ENCODE data around the gene CGB1.

The CGB1 gene

DNA sequence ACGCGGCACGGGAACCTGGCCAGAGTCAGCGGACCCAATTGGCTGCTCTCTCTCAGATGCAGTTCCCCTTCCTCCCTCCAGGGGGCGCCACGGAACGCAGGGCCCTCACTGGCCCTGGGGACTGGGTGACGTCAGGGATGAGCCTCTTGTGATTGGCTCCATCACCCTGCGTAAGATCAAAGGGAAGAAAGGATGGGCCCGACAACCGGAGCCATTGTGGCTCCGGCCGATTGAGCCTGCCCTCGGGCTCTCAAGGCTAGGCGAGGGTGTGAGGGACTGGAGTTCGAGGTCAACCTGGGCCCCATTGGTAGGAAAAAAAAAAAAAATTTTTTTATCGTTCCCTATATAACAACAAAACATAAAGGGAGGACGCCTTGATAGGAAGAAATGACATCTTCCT lies at the start of gene CGB1:
Gene CGB1 (minus strand): TSS at position 81 of the 400 bp plus-strand sequence. CDS start 184 bp downstream, outside the sequence.
- DNase-seq: peak; percentile 82

GRCh38 chr19:49086296-49086695 lies 49.6 kb upstream of the CGB1 start:
- DNase-seq: no peak

GRCh38 chr19:49085868-49086232 lies 49.2 kb upstream of the CGB1 start:
- no peak for DNase-seq

- DNase-seq: peak; percentile 100
These were observed 48.5 kb upstream of the CGB1 start, which contains the start of gene SNRNP70 for GRCh38 chr19:49085020-49085867. Gene SNRNP70 (plus strand): TSS chr19:49085451. CDS start chr19:49086415, 964 bp downstream.

- DNase-seq: no peak
These were observed 47.7 kb upstream of the CGB1 start for GRCh38 chr19:49084206-49085019.

GRCh38 chr19:49081273-49081672 lies 44.6 kb upstream of the CGB1 start:
- peak; percentile 42 for DNase-seq

- no peak for DNase-seq
These were observed 43.7 kb upstream of the CGB1 start for GRCh38 chr19:49080392-49080791.

DNA sequence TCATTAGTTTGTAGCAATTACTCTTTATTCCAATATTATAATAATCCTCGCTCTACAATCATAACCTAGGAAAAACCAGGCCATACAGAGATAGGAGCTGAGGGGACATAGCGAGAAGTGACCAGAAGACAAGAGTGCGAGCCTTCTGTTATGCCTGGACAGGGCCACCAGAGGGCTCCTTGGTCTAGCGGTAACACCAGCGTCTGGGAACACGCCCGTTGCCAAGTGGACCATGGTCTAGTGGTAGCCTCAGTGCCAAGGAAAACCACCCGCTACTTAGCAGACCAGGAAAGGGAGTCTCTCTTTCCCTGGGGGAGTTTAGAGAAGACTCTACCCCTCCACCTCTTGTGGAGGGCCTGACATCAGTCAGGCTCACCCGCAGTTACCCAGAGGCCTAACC lies 38.2 kb upstream of the CGB1 start:
- DNase-seq: peak; percentile 71

GRCh38 chr19:49073514-49074378 lies 37.1 kb upstream of the CGB1 start:
- DNase-seq: peak; percentile 96

- no peak for DNase-seq
These were observed 35.3 kb upstream of the CGB1 start for GRCh38 chr19:49071860-49072547.

GRCh38 chr19:49070416-49070815 lies 33.7 kb upstream of the CGB1 start:
- DNase-seq: no peak

DNA sequence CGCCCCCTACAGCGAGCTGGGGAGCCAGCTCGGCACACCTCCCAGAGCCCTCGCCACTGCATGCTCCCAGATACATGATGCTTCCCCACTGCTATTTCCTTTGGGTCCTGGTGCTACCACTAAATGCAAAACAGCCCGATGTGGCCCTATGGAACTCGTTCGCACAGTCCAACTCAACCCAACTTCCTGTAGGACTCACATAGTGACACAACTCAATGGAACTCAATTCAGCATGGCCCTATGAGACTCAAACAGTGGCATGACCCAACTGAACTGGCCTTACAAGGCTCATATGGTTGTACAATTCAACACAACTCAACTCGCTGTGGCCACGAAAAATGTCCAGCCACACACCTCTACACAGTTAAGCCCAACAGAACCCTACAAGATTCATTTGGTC lies 32.3 kb upstream of the CGB1 start:
- DNase-seq: no peak

DNA sequence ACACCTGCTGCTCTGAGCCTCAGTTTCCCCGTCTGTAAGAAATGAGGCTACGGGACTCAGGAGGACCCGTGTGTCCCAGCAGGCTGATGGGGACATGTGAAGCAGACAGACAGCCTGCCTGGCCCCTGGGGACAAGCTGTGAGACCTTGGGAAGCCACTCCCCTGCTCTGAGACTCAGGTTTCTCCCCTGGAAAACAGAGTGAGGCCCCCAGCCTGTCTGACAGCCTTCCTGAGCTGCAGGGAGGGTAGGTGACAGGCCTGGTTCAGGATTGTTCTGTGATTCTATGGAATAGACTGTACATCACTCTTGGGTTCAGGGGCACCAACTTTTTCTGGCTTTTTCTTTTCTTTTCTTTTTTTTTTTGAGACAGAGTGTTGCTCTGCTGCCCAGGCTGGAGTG lies 30.9 kb upstream of the CGB1 start:
- no peak for DNase-seq

DNA sequence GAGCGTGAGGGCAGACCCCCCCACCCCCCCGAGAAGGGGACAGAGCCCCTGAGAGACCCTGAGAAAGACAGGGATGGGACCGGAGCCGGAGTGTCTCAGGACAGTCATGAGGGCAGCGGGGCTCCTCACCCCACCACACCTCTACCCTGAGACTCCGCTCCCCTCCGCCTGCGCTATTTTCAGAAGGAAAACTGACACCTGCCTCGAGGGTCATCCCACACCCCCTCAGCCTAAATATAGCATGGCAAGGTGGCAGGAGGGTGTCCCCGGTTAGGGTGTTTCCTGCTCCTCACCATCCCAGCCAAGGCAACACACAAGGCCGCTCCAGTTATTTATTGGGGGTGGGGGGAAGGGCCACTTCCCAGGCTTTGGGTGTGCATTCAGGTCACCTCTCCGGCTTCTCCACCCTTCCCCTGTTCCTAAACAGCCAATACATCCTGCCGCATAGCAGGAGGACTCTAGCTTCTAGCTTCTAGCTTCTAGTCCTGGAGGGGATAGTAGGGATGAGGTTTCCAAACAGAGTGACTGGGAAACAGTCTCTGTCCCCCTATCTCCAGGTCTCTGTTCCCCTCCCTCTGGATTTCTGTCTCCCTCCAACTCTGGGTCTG lies 29.3 kb upstream of the CGB1 start:
- DNase-seq: no peak

DNA sequence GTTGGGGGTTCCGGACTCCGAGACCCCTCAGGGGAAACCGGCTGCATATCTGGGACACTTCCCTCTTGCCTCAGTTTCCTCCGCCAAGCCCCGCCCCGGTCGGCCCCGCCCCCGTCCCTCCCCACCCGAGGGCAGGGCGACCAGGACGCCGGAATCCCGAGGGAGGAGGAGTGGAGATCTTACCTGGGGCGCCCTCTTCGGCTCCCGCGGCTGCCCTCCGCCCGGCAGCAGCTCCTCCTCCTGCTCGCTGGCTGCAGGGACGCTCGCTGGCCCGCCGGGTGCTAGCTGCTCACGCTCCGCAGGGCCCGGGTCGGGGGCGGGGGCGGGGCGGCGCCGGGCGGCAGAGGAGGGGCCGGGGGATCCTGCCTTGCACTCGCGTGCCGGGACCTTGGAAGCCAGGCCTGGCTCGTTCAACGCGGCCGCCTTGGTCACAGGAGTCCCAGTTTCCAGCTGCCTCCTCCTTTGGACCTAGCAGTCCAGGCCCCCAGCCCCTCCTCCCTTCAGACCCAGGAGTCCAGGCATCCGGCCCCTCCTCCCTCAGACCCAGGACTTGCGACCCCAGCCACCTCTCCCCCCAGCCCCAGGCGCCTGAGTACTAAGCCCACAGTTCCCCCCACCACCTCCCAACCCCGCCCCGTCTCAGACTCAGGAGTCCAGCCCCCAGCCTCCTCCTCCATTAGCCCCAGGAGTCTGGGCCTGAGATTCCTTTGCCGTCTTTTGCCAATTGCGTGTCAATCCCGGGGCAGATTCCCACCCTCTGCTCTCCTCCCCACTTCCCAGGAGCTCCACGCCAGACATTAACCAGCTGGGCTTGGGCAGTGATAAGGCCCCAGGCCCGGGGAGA lies 28.3 kb upstream of the CGB1 start, which contains the start of gene NTF4:
Gene NTF4 (minus strand): TSS at position 51 of the 844 bp plus-strand sequence. CDS start 2,821 bp downstream, outside the sequence.
- DNase-seq: no peak

GRCh38 chr19:49064029-49064629 lies 27.4 kb upstream of the CGB1 start:
- DNase-seq: no peak

DNA sequence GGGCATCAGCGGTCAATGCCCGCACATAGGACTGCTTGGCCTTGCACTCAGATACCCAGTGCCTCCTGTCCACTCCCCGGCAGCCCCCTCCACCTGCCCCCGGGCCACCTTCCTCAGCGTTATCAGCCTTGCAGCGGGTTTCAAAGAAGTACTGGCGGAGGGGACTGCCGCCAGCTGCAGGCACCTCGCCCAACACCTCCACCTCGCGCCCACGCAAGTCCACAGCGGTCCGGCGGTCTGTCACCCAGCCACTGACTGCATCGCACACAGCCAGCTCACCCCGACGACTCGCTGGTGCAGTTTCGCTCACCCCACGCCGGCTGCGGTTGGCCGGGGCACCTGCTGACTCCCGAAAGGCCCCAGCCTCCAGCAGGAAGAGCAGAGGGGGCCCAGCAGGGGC lies 24.8 kb upstream of the CGB1 start:
- DNase-seq: no peak

- no peak for DNase-seq
These were observed 24.3 kb upstream of the CGB1 start for GRCh38 chr19:49061000-49061399.

DNA sequence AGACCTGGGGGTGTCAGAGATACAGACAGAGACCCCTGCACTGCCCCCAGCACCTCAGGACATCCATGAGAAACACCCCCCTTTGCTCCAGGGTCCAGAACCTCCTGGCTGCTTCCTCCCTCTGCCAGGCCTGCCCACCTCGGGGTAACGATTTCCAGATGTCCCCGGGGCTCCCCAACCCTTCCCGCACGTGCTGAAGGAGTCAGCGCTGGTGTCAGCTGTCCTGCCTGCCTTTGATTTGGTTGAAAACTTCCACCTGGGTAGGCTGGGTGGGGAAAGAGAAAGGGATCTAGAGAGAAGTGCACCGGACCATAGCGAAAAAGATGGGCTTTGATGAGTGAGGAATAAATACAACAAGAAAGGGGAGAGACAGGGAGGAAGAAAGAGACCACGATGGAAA lies 22.4 kb upstream of the CGB1 start:
- no peak for DNase-seq

GRCh38 chr19:49058562-49058961 lies 21.9 kb upstream of the CGB1 start:
- DNase-seq: no peak
